HG03025 (cell line): Measurements from ENCODE around the gene CIRBP.

Experiments
- ATAC-seq: cut with Tn5 transposase; IDR thresholded peaks from one replicate; pipeline ENCODE4 v1.9.1; 2021; ENCODE audit warnings: mild to moderate bottlenecking, moderate library complexity; ENCODE audit not compliant: unreplicated experiment, low FRiP score

The CIRBP gene

GRCh38 chr19:1269065-1269477, at the start of gene CIRBP:
CIRBP (plus strand) TSS chr19:1269332; CDS start chr19:1270934, 1,602 bp downstream.
- ATAC-seq: peak; percentile 55

GRCh38 chr19:1219786-1220476, 49.2 kb upstream of the CIRBP start:
- ATAC-seq: no peak

GRCh38 chr19:1220477-1220930, 48.6 kb upstream of the CIRBP start:
- ATAC-seq: no peak

- no peak for ATAC-seq
Observed at GRCh38 chr19:1220976-1221903, 47.9 kb upstream of the CIRBP start.

- no peak for ATAC-seq
Observed at GRCh38 chr19:1221904-1222255, 47.3 kb upstream of the CIRBP start.

GRCh38 chr19:1222394-1222793, 46.7 kb upstream of the CIRBP start:
- no peak for ATAC-seq

GRCh38 chr19:1223018-1223855, 45.9 kb upstream of the CIRBP start:
- no peak for ATAC-seq

GRCh38 chr19:1224047-1224825, 44.9 kb upstream of the CIRBP start:
- ATAC-seq: no peak

- ATAC-seq: no peak
Observed at GRCh38 chr19:1224847-1225246, 44.3 kb upstream of the CIRBP start.

GRCh38 chr19:1225440-1226226, 43.5 kb upstream of the CIRBP start:
- no peak for ATAC-seq

- no peak for ATAC-seq
Observed at GRCh38 chr19:1226227-1226518, 43.0 kb upstream of the CIRBP start.

GRCh38 chr19:1226522-1227303, 42.4 kb upstream of the CIRBP start:
- ATAC-seq: no peak

- no peak for ATAC-seq
Observed at GRCh38 chr19:1227304-1228054, 41.7 kb upstream of the CIRBP start.

- ATAC-seq: no peak
Observed at GRCh38 chr19:1228161-1228957, 40.8 kb upstream of the CIRBP start.

- ATAC-seq: no peak
Observed at GRCh38 chr19:1229056-1229923, 39.8 kb upstream of the CIRBP start.
